CD4-positive, alpha-beta T cell treated with Interleukin-17A for 1 hour (primary cell): ENCODE data around the gene OR52I2.

ENCODE experiments used
- DNase-seq: peaks from one replicate; pipeline ENCODE4 v3.0.0-alpha.2; 2020

Gene OR52I2

DNA sequence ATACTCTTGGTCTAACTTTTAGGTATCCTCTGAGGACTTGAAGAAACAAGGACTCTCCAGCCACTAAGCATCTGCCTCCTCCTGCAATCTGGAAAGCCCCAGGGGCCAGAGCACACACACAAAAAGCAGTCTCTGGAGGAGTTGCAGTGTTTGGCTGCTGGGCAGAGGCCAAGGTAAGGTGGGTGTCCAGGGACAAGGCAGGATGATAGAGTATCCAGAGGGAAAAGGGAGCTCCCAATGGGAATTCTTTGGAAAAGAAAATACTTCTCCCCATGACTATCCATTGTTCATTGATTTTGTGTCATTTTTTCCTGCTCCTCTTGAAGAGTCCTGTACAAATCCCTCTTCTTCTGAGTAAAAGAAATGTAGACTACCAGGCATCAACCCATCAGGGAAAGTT is at the start of gene OR52I2:
Gene OR52I2, plus strand, starts transcription at position 301 of the 400 bp plus-strand sequence.
- DNase-seq, result no peak

DNA sequence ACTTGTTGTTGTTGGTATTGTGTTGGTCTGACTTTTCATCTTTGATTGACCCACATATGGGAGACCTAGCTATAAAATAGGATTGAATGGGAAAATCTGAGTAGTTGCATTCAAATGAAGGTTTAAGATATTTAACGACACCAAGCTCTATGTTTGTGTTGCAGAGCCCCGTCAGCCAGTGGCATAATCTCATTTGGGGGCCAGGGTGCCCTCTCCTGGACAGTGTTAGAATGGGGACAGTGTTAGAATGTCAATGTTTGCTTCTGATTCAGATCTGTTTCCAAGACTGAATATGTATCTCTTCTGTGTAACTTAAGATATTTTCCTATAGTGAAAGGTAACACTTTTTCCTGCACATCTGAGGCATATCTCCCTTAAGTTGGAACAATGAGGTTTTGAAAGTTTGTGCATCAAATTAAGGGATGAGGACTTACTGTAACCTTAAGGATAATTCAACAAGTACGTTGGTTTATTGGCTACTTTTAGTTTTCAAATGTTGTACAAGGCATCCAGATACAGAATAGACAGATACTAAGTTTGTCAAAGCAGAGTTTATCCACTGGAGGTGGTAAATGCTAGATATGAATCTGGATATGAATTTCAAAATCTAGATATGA is 41.8 kb upstream of the OR52I2 start:
- peak; percentile 45 for DNase-seq

DNA sequence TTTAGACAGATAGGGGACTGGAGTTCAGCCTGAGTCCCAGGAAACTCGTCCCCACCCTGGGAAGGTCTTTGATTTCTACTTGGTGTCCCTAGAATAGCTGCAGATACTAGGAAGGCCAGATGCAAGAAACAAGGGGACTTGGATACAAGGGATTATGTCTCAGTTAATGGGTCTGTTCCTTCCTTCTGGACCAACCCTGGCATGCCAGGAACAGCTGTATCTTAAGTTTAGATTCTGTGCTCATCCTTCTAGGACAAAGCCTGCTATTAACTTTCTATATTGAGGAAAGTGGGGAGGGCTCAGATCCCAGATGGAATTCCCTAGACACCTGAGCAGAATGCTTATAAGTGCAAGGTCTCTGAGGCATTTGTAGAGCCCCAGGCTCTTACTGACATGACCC is 40.5 kb upstream of the OR52I2 start:
- no peak for DNase-seq

DNA sequence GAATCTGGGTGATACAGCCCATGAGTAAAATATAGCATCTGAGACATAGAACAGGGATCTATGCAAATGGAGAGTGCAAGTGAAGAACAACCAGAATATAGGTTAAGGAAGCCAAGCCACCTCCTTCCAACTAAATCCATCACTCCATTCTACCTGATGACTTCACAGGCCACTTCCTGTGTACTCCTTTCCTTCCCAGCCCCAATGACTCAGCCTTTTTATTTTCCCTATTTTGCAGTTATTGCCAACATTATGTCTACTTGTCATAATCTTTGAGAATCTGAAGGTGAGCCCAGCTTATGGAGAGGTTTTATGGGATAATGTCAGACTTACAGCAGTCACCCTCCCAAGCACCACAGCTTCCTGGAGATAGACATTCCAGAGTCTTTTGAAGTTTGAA is 38.0 kb upstream of the OR52I2 start:
- no peak for DNase-seq

DNA sequence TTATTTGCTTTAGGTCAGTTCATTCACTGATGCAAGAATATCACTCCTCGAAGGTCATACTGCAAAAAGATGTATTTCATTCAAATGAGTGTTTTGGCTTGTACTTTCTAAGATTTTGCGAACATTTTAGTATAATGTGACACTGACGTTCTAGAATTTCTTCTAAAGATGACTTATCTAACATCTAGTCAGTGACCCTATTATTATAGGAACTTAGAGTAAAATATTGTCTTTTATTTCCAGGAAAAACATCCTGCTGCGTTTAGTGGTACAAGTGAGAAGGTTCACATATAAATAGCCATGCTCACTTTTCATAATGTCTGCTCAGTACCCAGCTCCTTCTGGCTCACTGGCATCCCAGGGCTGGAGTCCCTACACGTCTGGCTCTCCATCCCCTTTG is 36.7 kb upstream of the OR52I2 start, which contains the start of gene OR52M1:
Gene OR52M1, plus strand, starts transcription at position 301 of the 400 bp plus-strand sequence. Its CDS starts 0 bp downstream, at position 301.
- DNase-seq, result no peak

DNA sequence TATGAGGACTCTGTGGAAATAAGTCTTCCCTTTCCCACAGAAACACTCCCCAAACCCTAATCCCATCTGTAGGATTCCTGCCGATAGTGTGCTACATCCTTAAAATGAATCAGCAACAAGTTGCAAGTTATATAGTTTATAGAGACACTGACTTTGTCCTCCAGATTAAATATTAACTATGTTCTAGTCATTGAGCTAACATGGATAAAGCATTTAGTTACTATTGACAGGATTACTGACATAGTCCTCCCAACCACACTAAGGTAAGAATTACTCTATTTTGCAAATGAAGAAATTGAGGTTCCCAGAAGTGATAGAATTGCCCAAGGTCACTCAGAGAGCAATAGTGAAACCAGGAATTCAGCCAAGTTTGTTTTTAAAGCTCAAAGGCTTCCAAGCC is 34.7 kb upstream of the OR52I2 start:
- DNase-seq, result no peak

DNA sequence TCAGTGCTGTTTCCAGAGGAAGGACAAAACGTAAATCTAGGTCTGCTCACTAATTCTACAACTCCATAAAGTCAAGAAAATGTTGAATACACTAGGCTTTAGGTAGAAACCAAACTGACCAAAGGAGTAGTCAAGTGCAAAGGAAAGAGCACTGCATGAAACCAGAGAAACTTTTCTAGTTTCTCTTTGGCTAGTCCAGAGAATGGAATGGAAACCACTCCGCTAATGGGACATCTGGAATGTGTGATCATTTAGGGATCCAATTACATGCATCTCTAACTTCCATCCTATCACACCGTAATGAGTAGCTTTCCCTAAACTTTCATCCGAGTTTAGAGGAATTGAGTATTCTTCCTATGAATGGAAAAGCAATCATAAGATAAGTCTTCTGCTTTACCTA is 34.1 kb upstream of the OR52I2 start:
- no peak for DNase-seq

DNA sequence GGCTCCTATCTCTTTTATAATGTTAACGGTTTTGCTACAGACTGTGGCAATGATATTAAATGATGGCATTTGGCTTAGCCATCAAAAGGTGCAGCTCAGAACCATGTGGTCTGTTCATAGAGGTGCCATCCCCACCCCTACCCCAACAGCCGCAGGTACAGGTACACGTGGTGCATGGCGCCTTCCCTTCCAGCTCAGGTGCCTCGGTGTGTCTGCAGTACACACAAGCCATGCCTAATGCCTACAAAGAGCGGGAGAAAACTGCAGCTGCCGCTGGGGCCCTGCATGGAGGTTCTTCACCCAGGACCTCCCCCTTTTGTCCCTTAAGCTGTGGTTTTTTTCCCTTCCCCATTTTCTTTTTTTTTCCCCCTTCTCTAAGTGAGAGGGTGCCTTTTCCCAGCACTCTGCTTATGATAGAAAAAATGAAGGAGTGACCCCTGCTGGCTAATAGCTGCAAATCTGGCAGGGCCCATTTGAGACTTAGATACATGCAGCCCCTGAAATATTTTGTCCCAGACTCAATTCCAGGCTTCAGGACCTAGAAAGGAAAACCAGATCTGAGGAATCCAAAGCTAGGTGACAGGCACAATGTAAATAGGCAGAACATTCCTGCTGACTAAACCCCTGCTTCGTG is 30.1 kb upstream of the OR52I2 start:
- no peak for DNase-seq

DNA sequence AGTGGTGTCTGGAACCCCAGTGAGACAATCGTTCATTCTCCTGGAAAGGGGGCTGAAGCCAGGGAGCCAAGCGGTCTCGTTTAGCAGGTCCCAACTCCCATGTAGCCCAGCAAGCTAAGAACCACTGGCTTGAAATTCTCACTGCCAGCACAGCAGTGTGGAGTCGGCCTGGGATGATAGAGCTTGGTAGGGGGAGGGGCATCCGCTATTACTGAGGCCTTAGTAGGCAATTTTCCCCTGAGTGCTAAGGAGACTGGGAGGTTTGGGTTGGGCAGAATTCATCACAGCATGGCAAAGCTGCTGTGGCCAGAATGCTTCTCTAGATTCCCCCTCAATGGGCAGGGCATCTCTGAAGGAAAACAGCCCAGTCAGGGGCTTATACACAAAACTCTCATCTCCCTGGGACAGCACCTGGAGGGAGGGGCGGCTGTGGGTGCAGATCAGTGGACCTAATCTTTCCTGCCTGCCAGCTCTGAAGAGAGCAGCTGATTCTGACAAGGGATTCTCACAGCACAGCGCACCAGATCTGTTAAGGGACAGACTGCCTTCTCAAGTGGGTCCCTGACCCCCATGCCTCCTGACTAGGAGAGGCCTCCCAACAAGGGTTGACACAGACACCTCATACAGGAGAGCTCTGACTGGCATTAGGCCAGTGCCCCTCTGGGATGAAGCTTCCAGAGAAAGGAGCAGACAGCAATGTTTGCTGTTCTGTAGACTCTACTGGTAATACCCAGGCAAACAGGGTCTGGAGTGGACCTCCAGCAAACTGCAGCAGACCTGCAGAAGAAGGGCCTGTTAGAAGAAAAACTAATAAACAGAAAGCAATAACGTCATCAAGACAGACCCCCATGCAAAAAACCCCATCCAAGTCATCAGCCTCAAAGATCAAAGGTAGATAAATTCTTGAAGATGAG is 21.8 kb upstream of the OR52I2 start:
- DNase-seq, result no peak

DNA sequence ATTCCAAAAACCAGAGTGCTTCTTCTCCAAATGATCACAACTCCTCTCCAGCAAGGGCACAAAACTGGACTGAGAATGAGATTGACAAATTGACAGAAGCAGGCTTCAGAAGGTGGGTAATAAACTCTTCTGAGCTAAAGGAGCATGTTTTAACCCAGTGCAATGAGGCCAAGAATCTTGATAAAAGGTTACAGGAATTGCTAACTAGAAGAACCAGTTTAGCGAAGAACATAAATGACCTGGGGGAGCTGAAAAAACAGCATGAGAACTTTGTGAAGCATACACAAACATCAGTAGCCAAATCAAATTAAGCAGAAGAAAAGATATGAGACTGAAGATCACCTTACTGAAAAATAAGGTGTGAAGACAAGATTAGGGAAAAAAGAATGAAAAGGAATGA is 21.1 kb upstream of the OR52I2 start:
- DNase-seq, result no peak

DNA sequence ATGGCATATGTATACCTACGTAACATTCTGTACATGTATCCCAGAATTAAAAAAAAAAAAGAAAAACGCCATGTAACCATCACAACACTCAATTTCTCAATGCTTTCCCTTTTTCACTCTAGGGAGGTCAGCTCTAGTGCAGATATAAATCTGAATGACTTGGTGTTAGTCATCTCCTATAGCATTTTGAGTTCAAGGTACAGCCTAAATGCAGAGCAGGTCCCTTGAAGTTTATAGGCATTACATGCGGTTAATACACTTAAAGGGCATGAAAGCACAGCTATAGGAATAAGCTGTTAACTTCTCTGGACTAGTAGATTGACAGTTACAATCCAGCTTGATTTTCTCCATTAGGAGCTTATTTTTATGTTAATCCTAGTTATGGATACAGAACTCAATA is 16.2 kb upstream of the OR52I2 start:
- no peak for DNase-seq

DNA sequence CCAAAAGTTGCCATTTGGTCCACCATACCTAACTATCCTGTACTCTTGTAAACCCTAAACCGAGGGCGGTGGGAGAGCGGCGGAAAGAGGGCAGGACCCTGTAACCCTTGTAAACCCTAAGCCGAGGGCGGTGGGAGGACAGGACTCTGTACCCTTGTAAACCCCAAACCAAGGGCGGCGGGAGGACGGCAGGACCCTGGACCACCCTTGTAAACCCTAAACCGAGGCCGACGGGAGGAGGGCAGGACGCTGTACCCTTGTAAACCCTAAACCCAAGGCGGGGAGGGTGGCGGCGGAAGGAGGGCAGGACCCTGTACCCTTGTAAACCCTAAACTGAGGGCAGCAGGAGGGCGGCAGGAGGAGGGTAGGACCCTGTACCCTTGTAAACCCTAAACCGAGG is 12.5 kb upstream of the OR52I2 start:
- DNase-seq, result no peak

DNA sequence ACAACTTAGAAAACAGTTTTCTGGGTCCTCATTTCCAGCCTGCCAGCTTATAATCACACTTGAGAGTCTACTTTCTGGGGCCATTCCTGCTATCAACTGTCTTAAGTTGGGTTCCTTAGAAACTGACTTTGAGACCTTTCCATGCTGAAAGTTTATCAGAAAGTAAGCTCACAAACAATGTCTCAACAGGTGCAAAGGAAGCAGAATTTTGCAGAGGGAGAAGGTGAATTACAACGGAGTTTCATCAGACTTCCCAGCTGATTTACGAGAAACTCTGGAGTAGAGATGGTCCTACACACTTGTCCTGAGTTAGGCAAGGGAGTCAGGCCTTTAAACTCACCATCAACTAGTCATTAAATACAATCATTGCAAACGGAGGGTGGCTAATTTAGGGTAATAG is 4.7 kb upstream of the OR52I2 start:
- no peak for DNase-seq

DNA sequence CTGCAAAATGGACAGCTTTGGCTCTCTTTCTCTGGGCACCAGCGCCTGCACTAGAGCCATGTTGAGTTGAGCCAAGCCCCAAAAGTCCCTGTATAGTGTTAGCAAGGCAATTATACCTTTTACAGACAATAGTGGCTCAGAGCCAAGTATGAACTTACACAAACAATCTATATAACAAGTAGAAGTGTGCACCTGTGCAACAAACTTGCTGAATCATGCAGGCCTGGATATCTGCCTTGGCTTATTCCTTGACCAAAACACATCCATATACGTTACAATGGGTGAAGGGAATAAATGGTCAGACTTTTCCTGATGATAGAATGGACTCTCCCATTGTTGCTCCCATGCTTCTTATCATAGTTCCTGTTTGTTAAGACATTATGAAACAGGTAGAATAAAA is 3.8 kb upstream of the OR52I2 start:
- DNase-seq, result no peak

DNA sequence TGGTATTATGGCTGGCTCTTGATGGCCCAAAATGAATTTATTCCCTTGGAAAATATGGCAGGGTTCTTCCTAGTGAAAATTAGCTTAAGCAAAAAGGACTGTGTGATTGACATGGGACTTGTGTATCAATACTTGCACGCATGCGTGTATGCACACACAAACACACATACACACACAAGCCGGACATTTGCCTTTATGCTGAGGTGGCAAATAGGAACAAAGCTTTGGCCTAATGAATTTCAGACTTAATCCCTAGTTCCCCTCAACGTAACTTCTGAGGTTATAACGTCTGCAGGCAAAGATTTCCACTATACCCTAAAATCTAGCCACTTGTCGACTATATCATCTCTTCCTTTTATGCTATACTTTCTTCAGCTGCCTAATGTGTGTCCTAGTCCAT is 2.9 kb upstream of the OR52I2 start:
- no peak for DNase-seq

DNA sequence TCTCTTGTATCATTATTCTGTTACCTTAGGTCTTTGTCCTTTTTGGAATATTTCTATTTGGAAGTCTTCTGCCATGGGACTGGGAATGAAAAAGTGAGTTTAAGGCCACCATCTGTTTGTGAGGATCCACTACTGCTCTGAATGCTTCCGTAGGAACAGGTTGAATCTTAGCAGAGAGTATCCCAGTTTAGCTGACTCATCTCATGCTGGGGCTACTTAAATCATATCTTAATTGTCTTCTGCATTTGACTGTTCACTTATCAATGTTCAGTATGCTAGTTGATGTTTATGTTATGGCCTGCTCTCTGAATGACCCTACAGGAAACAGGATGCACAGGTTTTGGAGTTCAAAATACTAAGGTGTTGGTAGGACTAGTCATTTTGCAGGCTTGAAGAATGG is 1.4 kb upstream of the OR52I2 start:
- DNase-seq, result no peak

DNA sequence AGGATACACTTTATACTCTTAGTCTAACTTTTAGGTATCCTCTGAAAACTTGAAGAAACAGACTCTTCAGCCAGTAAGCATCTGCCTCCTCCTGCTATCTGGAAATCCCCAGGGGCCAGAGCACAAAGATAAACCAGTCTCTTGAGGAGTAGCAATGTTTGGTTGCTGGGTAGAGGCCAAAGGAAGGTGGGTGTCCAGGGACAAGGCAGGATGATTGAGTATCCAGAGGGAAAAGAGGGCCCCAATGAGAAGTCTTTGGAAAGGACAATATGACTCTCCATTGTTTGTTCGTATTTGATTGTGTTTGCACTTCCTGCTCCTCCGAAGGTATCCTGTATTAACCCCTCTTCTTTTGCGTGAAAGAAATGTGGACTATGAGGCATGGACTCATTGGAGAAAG is 7.5 kb downstream of the OR52I2 start:
- DNase-seq, result no peak

DNA sequence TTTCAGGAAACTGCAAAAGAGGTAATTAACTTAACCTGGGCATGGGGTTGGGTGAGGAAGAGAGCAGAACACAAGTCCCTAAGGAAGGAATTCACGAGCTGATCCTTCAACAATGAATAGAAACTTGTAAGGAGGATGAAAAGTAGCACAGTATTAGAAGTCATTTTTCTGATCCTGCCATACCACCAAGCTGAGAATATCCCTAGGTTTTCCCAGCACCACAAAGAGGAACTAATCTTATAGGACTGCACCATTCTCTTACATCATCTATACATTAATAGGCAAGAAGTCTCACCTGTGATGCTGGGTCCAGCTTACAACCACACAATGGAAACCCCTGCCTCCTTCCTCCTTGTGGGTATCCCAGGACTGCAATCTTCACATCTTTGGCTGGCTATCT is 12.2 kb downstream of the OR52I2 start, which contains the start of gene OR52I1:
Gene OR52I1, plus strand, starts transcription at position 301 of the 400 bp plus-strand sequence. Its CDS starts 0 bp downstream, at position 301.
- DNase-seq, result no peak

DNA sequence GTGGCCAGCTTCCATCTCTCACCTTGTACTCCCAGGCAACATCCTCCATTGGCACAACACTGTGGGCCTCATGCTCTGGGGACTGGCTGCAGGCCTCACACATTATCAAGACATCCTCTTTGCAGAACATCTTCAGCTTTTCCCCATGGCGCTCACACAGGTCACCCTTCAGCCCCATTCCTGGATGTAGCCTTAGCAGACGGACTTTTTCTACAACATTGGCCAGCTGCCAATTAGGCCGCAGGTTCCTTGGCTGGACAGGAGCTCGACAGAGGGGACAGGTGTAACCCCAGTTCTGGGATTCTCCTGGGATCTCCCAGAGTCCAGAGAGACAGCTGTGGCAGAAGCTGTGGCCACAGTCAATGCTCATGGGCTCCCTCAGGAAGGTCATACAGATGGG is 23.5 kb downstream of the OR52I2 start:
- DNase-seq, result no peak

DNA sequence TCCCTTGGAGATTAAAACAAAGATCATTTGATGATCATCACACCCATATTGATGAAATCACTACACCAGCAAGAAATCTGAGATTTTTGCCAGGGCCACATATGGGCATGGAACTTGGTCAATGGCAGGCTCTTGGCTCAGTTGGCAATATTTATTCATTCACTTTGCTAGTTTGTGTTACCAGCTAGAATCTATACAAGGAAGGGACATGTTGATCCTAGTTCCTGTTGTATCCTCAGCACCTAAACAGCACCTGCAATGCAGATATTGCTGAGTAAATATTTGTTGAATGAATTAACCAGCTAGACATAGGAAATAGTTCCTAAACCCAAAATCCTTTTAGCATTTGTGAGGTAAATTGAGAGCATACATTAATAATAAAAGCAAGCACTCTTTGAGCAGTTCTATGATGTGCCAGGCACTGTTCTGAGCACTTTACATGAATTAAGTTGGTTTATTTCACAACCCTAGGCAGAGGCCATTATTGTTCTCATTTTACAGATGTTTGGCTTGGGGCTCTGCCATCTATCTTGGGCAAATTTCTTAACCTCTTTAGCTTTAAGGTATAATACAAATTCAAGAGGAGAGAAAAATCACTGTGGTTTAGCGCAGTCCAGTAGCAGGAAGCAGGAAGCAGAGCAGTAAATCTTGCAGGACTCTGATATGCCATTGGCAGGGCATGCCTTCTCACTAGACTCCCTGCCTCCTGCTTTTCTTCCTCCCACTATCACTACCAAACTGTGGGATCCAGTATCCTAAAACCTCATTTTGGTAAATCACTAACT is 24.9 kb downstream of the OR52I2 start:
- no peak for DNase-seq

DNA sequence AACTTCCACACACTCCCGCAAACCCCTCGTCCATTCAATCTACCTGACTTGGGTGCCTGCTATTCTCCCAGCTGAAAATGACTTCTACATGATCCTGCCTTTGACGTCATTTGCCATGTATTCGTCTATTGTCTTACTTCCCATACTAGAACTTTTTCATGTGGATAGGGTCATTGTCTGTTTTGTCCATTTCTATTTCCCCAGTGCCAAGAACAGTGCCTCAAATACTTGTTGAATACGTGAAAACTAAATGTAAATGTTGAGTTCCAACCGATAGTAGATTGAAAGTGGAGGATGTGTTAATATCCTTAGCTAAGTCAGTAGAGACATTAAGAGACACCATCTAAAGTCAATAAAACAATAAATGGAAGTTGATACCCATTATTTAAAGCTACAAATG is 25.6 kb downstream of the OR52I2 start:
- DNase-seq, result no peak

DNA sequence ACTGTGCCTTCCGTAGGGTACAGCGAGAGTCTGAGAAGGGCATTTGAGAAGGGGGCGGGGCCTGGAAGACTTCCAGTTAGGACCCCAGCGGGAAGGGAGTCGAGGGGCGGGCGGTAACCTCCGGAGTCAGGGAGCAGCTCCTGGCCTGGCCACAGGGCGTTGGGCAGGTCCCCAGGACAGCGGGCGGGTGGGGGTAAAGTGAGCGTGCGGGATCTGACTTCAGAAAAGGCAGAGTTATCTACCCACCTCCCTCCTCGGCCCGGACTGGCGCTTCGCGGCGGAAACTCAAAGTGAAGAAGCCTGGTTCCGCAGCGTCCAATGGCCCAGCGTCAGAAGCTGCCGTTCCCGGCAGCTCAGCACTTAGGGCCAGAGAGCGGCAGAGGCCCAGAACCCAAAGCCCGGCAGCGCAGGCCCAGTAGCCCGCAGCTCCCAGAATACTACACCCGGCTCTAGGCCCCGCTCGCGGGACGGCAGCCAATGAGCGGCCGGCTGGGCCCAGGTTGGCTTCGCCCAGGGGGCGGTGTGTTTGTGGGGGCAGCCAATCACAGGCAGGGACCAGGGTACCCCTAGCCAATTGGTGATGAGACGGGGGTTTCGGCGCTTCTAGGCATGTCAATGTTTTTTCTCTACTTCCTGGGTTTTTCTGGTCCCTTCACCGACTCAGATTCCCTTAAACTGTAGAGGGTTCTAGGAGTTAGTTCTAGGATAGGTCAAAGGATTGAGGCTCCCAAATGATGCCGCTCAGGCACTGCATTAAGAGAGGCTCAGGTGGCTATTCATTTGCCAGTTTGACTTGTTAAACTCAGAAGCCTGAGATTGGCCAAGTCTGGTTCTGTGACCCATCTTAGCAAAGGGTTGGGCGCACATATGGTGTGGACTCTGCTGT is 26.5 kb downstream of the OR52I2 start, which contains the start of gene TRIM68:
Gene TRIM68, minus strand, starts transcription at position 451 of the 886 bp plus-strand sequence. CDS start 2,727 bp downstream, outside the sequence.
- DNase-seq, result peak; percentile 96
